ENCODE results near the gene BARD1. TPM values are rescaled to one million over a fixed set of nuclear protein-coding genes. Genes with fewer than 3 reads are reported as not detected.
"Not testable (repeated sequence)": the region's sequence is repeated elsewhere in the genome, so short reads cannot be mapped to it uniquely, and the experiment has no call there.

Gene BARD1
- total RNA-seq, 1 experiment from 2014 or later = 29.7 TPM

- peaks cover 17% of the 10 kb centered on the region for H3K36me3 ChIP-seq (ENCODE audit: insufficient read depth, low read length, poor library complexity, severe bottlenecking)
- TF ChIP-seq CTCF (conservative IDR thresholded peaks at IDR 0.05; ENCODE audit: low read depth, low read length) (no peak), EZH2 (IDR thresholded peaks at IDR 0.05; ENCODE audit: borderline replicate concordance, low read depth, low read length, poor library complexity, severe bottlenecking) (no peak)
- H3K27ac ChIP-seq (ENCODE audit: low read depth, low read length, poor library complexity, severe bottlenecking) = no peak overlapping the region
- intact Hi-C loops (cut with micrococcal nuclease; ENCODE audit: unreplicated experiment) = no loop called here
- BruUV-seq (replicated peaks) = no TSS peak
- H3K9me3 ChIP-seq (ENCODE audit: low read depth, low read length, poor library complexity, severe bottlenecking) = no peaks in the 10 kb centered on the region
- DNase-seq (ENCODE audit: low spot score) = no peak
- POLR2A ChIA-PET (ENCODE audit: low non-redundant PET) = no interaction called here
- H3K4me1 ChIP-seq (ENCODE audit: insufficient read depth, low read length, poor library complexity, severe bottlenecking) = peaks cover 3% of the 10 kb centered on the region
- no peaks in the 10 kb centered on the region for H3K27me3 ChIP-seq (replicated peaks; ENCODE audit: insufficient read depth, low read depth, low read length, poor library complexity)
- H3K4me3 ChIP-seq (ENCODE audit: low read depth, low read length, poor library complexity, severe bottlenecking) = no peak overlapping the region
- CTCF ChIA-PET = no interaction called here
Measured at GRCh38 chr2:214796911-214797310, 12.6 kb downstream of the BARD1 start.

GRCh38 chr2:214783181-214783580 is 26.3 kb downstream of the BARD1 start:
- CTCF ChIA-PET; H3K4me3 ChIP-seq (ENCODE audit: low read depth, low read length, poor library complexity, severe bottlenecking); intact Hi-C loops (cut with micrococcal nuclease; ENCODE audit: unreplicated experiment); DNase-seq (ENCODE audit: low spot score); POLR2A ChIA-PET (ENCODE audit: low non-redundant PET); BruUV-seq (replicated peaks); H3K4me1 ChIP-seq (ENCODE audit: insufficient read depth, low read length, poor library complexity, severe bottlenecking); H3K27me3 ChIP-seq (replicated peaks; ENCODE audit: insufficient read depth, low read depth, low read length, poor library complexity); H3K9me3 ChIP-seq (ENCODE audit: low read depth, low read length, poor library complexity, severe bottlenecking); H3K27ac ChIP-seq (ENCODE audit: low read depth, low read length, poor library complexity, severe bottlenecking): not testable (repeated sequence)
- peaks cover 34% of the 10 kb centered on the region for H3K36me3 ChIP-seq (ENCODE audit: insufficient read depth, low read length, poor library complexity, severe bottlenecking)

GRCh38 chr2:214782671-214783070 is 26.8 kb downstream of the BARD1 start:
- CTCF ChIA-PET = no interaction called here

More at GRCh38 chr2:214782671-214783070, 26.8 kb downstream of the BARD1 start:
- H3K27me3 ChIP-seq (replicated peaks; ENCODE audit: insufficient read depth, low read depth, low read length, poor library complexity) = no peaks in the 10 kb centered on the region
- peaks cover 5% of the 10 kb centered on the region for H3K9me3 ChIP-seq (ENCODE audit: low read depth, low read length, poor library complexity, severe bottlenecking)
- TF ChIP-seq EZH2 (IDR thresholded peaks at IDR 0.05; ENCODE audit: borderline replicate concordance, low read depth, low read length, poor library complexity, severe bottlenecking) (no peak), CTCF (conservative IDR thresholded peaks at IDR 0.05; ENCODE audit: low read depth, low read length) (no peak)
- intact Hi-C loops (cut with micrococcal nuclease; ENCODE audit: unreplicated experiment) = no loop called here
- POLR2A ChIA-PET (ENCODE audit: low non-redundant PET) = no interaction called here
- H3K4me3 ChIP-seq (ENCODE audit: low read depth, low read length, poor library complexity, severe bottlenecking) = no peak overlapping the region
- BruUV-seq (replicated peaks) = no TSS peak
- H3K4me1 ChIP-seq (ENCODE audit: insufficient read depth, low read length, poor library complexity, severe bottlenecking) = peaks cover 5% of the 10 kb centered on the region
- peaks cover 34% of the 10 kb centered on the region for H3K36me3 ChIP-seq (ENCODE audit: insufficient read depth, low read length, poor library complexity, severe bottlenecking)
- DNase-seq (ENCODE audit: low spot score) = no peak
- H3K27ac ChIP-seq (ENCODE audit: low read depth, low read length, poor library complexity, severe bottlenecking) = no peak overlapping the region
